ENCODE data around the gene MKNK2. TPM values are rescaled to one million over a fixed set of nuclear protein-coding genes. Genes with fewer than 3 reads are reported as not detected.

The MKNK2 gene
- total and polyA plus RNA-seq, 2 of the 13 experiments (the other 11 are each of a cell fraction or from before 2014, with no cell fraction given): 44.9 to 112 TPM

DNA sequence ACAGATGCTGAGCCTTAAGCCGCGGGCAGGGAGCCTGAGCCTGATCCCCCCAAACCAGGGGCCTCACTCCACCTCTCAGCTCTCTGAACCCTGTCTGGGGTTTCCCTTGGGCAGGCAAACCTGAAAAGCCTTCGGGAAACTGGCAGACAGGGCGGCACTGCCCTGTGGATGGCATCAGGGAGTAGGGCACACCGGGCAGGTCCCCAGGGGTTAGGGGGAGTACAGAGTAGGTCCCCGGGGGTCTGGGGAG is 9.7 kb downstream of the MKNK2 start (continued):
- TF ChIP-seq GPBP1L1 (CRISPR knock-in tag; IDR thresholded peaks at IDR 0.05): no peak
- TF ChIP-seq, protein P1, sequence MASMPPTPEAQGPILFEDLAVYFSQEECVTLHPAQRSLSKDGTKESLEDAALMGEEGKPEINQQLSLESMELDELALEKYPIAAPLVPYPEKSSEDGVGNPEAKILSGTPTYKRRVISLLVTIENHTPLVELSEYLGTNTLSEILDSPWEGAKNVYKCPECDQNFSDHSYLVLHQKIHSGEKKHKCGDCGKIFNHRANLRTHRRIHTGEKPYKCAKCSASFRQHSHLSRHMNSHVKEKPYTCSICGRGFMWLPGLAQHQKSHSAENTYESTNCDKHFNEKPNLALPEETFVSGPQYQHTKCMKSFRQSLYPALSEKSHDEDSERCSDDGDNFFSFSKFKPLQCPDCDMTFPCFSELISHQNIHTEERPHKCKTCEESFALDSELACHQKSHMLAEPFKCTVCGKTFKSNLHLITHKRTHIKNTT (CRISPR knock-in tag; IDR thresholded peaks at IDR 0.05): no peak
- no peak for TF ChIP-seq TGIF2 (CRISPR knock-in tag; IDR thresholded peaks at IDR 0.05)
- TF ChIP-seq, protein P2, sequence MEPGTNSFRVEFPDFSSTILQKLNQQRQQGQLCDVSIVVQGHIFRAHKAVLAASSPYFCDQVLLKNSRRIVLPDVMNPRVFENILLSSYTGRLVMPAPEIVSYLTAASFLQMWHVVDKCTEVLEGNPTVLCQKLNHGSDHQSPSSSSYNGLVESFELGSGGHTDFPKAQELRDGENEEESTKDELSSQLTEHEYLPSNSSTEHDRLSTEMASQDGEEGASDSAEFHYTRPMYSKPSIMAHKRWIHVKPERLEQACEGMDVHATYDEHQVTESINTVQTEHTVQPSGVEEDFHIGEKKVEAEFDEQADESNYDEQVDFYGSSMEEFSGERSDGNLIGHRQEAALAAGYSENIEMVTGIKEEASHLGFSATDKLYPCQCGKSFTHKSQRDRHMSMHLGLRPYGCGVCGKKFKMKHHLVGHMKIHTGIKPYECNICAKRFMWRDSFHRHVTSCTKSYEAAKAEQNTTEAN (CRISPR knock-in tag; conservative IDR thresholded peaks at IDR 0.05): no peak
- no peak for TF ChIP-seq ZBTB26 (CRISPR knock-in tag; IDR thresholded peaks at IDR 0.05; ENCODE audit: borderline replicate concordance)
- no peak for TF ChIP-seq ZNF501 (CRISPR knock-in tag; IDR thresholded peaks at IDR 0.05)

GRCh38 chr19:2040647-2041432 is 10.2 kb downstream of the MKNK2 start:
- Histone ChIP-seq H3K27ac (ENCODE audit: extremely low read length, insufficient read depth, low read length) (no peak overlapping the region), H2AFZ (ENCODE audit: low read length) (no peak overlapping the region), H4K20me1 (ENCODE audit: insufficient read depth, low read length) (0 out of 2 replicates have a peak, but pooled peaks cover 8% of the 10 kb centered on the region), H3K4me2 (ENCODE audit: low read depth, low read length) (no peak overlapping the region), H3K9me3 (ENCODE audit: low read length) (no peaks in the 10 kb centered on the region), H3K4me3 (replicated peaks in 1 of 3; ENCODE audit: insufficient read depth in 1 of 3, low read depth in 2 of 3, low read length in 3 of 3) (no peak overlapping the region), H3K36me3 (replicated peaks in 1 of 2; ENCODE audit: control insufficient read depth in 1 of 2, insufficient read depth in 2 of 2, low read length in 2 of 2) (peaks cover 19 to 47% of the 10 kb centered on the region in 2 experiments), H3K27me3 (ENCODE audit: control insufficient read depth in 1 of 2, insufficient read depth in 2 of 2, low read length in 2 of 2) (no peaks in the 10 kb centered on the region), H3K9ac (ENCODE audit: insufficient read depth, low read depth, low read length) (no peak overlapping the region), H3K4me1 (ENCODE audit: insufficient read depth, low read length) (no peaks in the 10 kb centered on the region), H3K79me2 (ENCODE audit: insufficient read depth, low read length) (no peaks in the 10 kb centered on the region)
- TF ChIP-seq DDIT3 (CRISPR knock-in tag; IDR thresholded peaks at IDR 0.05): no peak
- TF ChIP-seq PRPF4 (IDR thresholded peaks at IDR 0.05; ENCODE audit: low read depth, low read length, poor library complexity, severe bottlenecking): no peak
- TF ChIP-seq, protein P1 (CRISPR knock-in tag; IDR thresholded peaks at IDR 0.05): no peak
- no peak for TF ChIP-seq ZNF737 (CRISPR knock-in tag; IDR thresholded peaks at IDR 0.05; ENCODE audit: borderline replicate concordance)
- no peak for TF ChIP-seq PAX8 (CRISPR knock-in tag; IDR thresholded peaks at IDR 0.05; ENCODE audit: borderline replicate concordance)
- peak; percentile 56; the same call in 1 of the 2 replicates for TF ChIP-seq RBFOX2 (IDR thresholded peaks at IDR 0.05; ENCODE audit: low read depth, low read length)
- TF ChIP-seq TCF7L2 (IDR thresholded peaks at IDR 0.05; ENCODE audit: low read depth, low read length): no peak
- peak; percentile 30; the same call in 1 of the 2 replicates for TF ChIP-seq POLR2G (IDR thresholded peaks at IDR 0.05; ENCODE audit: low read depth, low read length)
- TF ChIP-seq MBNL3 (CRISPR knock-in tag; conservative IDR thresholded peaks at IDR 0.05): no peak
- ChIA-PET POLR2A (interaction anchor here (1.5 to 2.6 kb wide), 3 partner anchors 11 to 20 kb away, joined by 5 to 7 read pairs (median 5); no protein-coding TSS in a partner anchor), CTCF (ENCODE audit: low intra/inter-chr PET ratio, low total read pairs) (no interaction called here)
- ATAC-seq (no peak; the same call in 2 of the 3 replicates), FAIRE-seq (no peak), DNase-seq (ENCODE audit: low spot score) (no peak)
- in situ Hi-C loops (cut with HindIII; ENCODE audit: extremely low pct_ligation_motif_present, low pct_unique_long_range_greater_than_20kb) (no loop called here), intact Hi-C loops (cut with micrococcal nuclease; ENCODE audit: unreplicated experiment) (no loop called here)
- WGBS (ENCODE audit: low lambda C conversion rate): 99% methylated on average over 14 of the region's 28 CpGs
- BruUV-seq (replicated peaks): no TSS peak

Measured in HepG2 (cell line).